Activated CD8-positive, alpha-beta T cell treated with anti-CD3 and anti-CD28 coated beads, Interleukin-2, amount 10 ng/mL, durations not matched to agents 7 days and 5 days (primary cell): Measurements from ENCODE around the gene DNAAF1. TPM values are rescaled to one million over a fixed set of nuclear protein-coding genes. Genes with fewer than 3 reads are reported as not detected.
"Not testable (repeated sequence)": the region's sequence is repeated elsewhere in the genome, so short reads cannot be mapped to it uniquely, and the experiment has no call there.

Experiments used
- ATAC-seq: fragments of 150-1000 bp; cut with Tn5 transposase; one replicate; pipeline ENCODE4 v1.10.0; 2021; ENCODE audit warnings: moderate library complexity
- CTCF ChIA-PET: fragments of 350-600 bp; sonication (Branson Sonifier 250); formaldehyde crosslinking; loops from one replicate; lab custom pipeline; 2021; ENCODE audit warnings: antibody characterized with exemption; lab: Charles Lee
- POLR2A ChIA-PET: fragments of 350-600 bp; sonication (Branson Sonifier 250); formaldehyde crosslinking; loops from one replicate; lab custom pipeline; 2021; ENCODE audit warnings: antibody characterized with exemption; lab: Charles Lee
- DNase-seq: peaks from one replicate; pipeline ENCODE4 v3.0.0-alpha.2; 2020
- H3K27ac Mint-ChIP-seq: one replicate; pipeline ENCODE4 v1.8.0; 2021; ENCODE audit warnings: mild to moderate bottlenecking, mixed read lengths
- H3K27me3 Mint-ChIP-seq: one replicate; pipeline ENCODE4 v1.8.0; 2021; ENCODE audit warnings: low read depth, mixed read lengths
- H3K36me3 Mint-ChIP-seq: one replicate; pipeline ENCODE4 v1.8.0; 2021; ENCODE audit warnings: low read depth, mixed read lengths
- H3K4me1 Mint-ChIP-seq: one replicate; pipeline ENCODE4 v1.8.0; 2021; ENCODE audit warnings: low read depth, mixed read lengths
- H3K4me3 Mint-ChIP-seq: one replicate; pipeline ENCODE4 v1.8.0; 2021; ENCODE audit warnings: mild to moderate bottlenecking, mixed read lengths
- H3K9me3 Mint-ChIP-seq: one replicate; pipeline ENCODE4 v1.8.0; 2022; ENCODE audit warnings: mixed read lengths; ENCODE audit not compliant: insufficient read depth
- total RNA-seq, 2 experiments: library from RNA; stranded (reverse); gene quantifications; one replicate each; pipeline ENCODE4 v1.2.3, GENCODE V29; 2021

The DNAAF1 gene
- total RNA-seq, 2 experiments from 2014 or later: not detected

DNA sequence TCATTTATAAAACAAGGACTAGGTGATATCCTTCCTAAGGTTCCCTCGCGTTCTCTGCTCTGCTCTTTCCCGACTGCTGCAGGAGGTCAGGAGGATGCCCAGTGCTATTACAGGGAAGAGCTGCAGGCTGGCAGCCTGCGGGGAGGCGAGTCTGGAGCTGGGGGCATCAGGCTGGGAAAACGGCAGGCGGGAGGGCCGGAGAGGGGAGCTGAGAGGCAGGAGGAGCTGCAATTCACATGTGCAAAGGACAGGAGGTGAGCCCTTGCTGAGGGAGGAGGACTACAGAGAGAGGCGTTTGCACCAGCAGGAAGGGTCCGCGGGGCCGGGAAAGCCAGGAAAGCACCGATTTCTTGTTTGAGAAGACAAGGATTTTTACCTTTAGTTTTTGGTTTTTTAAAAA lies 54.0 kb downstream of the DNAAF1 start:
- Mint-ChIP-seq H3K27me3 (peaks cover 2% of the 10 kb centered on the region), H3K9me3 (no peaks in the 10 kb centered on the region), H3K4me1 (peaks cover 7% of the 10 kb centered on the region), H3K36me3 (no peaks in the 10 kb centered on the region), H3K27ac (no peak overlapping the region), H3K4me3 (no peak overlapping the region)
- DNase-seq (no peak), ATAC-seq (no peak)
- ChIA-PET CTCF (no interaction called here), POLR2A (no interaction called here)

GRCh38 chr16:84199861-84200260 lies 54.8 kb downstream of the DNAAF1 start:
- ChIA-PET CTCF (interaction anchor here (1.3 kb wide), 1 partner anchor 13 kb away, joined by 4 read pairs; the partner anchor contains the start of gene TAF1C), POLR2A (no interaction called here)
- no peaks in the 10 kb centered on the region for H3K9me3 Mint-ChIP-seq
- no peak overlapping the region for H3K27ac Mint-ChIP-seq
- no peak overlapping the region for H3K4me3 Mint-ChIP-seq
- no peaks in the 10 kb centered on the region for H3K4me1 Mint-ChIP-seq
- ATAC-seq (no peak), DNase-seq (no peak)
- peaks cover 2% of the 10 kb centered on the region for H3K27me3 Mint-ChIP-seq
- no peaks in the 10 kb centered on the region for H3K36me3 Mint-ChIP-seq

DNA sequence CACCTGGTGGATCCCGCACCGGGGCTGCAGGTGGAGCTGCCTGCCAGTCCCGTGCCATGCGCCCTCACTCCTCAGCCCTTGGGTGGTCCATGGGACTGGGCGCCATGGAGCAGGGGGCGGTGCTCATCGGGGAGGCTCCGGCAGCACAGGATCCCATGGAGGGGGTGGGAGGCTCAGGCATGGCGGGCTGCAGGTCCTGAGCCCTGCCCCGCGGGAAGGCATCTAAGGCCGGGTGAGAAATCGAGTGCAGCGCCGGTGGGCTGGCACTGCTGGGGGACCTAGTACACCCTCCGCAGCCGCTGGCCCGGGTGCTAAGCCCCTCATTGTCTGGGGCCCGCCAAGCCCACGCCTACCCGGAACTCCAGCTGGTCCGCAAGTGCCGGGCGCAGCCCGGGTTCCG lies 59.4 kb downstream of the DNAAF1 start:
- CTCF ChIA-PET, H3K36me3 Mint-ChIP-seq, H3K4me1 Mint-ChIP-seq, POLR2A ChIA-PET, H3K27me3 Mint-ChIP-seq, H3K9me3 Mint-ChIP-seq, DNase-seq, H3K27ac Mint-ChIP-seq, ATAC-seq, H3K4me3 Mint-ChIP-seq: not testable (repeated sequence)

- CTCF ChIA-PET, DNase-seq, H3K4me3 Mint-ChIP-seq, POLR2A ChIA-PET, H3K9me3 Mint-ChIP-seq, ATAC-seq, H3K36me3 Mint-ChIP-seq, H3K27ac Mint-ChIP-seq, H3K4me1 Mint-ChIP-seq, H3K27me3 Mint-ChIP-seq: not testable (repeated sequence)
These were observed 60.0 kb downstream of the DNAAF1 start for GRCh38 chr16:84205123-84205522.

DNA sequence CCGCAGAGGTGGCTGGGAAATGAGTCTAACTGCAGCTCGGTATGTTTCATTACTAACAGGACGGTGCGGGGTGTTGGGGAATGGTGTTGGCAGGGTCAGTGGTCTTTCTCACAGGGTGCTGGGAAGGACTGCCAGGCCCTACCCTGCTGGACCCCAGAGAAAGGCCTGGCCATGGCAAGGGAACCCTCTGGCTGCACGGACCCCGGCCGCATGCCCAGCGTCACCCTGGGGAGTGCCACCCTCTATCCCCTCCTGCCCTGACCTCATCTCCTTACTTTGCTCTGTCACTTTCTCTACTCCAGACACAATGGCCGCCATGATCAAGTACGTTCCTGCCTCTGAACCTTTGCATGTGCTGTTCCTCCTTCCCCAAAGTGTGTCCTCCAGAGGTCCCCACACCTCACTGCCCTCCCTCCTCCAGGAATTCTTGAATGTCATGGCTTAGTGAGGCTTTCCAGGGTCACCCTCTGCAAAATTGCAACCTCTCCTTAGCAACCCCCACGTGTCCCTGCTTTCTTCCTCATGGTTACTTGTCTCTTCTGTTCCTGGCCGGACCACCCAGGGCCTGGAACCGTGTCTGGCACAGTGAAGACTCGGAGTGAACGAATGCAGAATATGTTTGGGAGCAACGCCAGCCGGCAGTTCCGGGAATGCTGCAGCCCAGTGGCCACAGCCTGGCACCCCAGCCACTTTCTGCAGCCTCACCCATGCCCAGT lies 61.0 kb downstream of the DNAAF1 start:
- H3K36me3 Mint-ChIP-seq: no peaks in the 10 kb centered on the region
- DNase-seq (no peak), ATAC-seq (no peak)
- no peaks in the 10 kb centered on the region for H3K9me3 Mint-ChIP-seq
- H3K4me1 Mint-ChIP-seq: no peaks in the 10 kb centered on the region
- no peak overlapping the region for H3K27ac Mint-ChIP-seq
- H3K27me3 Mint-ChIP-seq: no peaks in the 10 kb centered on the region
- H3K4me3 Mint-ChIP-seq: no peak overlapping the region
- POLR2A ChIA-PET: no interaction called here
- CTCF ChIA-PET: no interaction called here

DNA sequence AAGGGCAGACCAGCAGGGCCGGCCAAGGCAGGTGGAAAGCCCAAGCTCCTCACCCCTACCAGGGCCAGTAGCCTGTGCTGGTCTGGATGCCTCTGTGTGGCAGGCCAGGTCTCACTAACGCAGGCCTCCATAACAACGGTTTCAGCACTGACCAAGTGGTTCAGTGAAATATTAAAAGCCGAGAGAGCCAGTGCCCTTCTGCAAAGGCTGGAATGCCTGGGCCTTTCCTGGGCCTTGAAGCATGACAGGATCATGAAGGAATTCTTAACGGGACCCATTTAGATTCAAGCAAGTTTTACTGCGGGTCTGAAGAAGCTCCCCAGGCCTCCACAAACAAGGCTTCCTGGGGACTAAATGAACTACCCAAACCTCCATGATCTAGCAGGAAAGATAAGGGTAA lies 62.1 kb downstream of the DNAAF1 start:
- Mint-ChIP-seq H3K27me3 (no peaks in the 10 kb centered on the region), H3K27ac (no peak overlapping the region), H3K4me3 (no peak overlapping the region), H3K9me3 (no peaks in the 10 kb centered on the region), H3K36me3 (no peaks in the 10 kb centered on the region), H3K4me1 (no peaks in the 10 kb centered on the region)
- ChIA-PET POLR2A (interaction anchor here (0.8 kb wide), 1 partner anchor 12 kb away, joined by 4 read pairs; no protein-coding TSS in a partner anchor), CTCF (no interaction called here)
- DNase-seq (no peak), ATAC-seq (no peak)

GRCh38 chr16:84207879-84208278 lies 62.8 kb downstream of the DNAAF1 start:
- no peak overlapping the region for H3K4me3 Mint-ChIP-seq
- DNase-seq: no peak
- no peaks in the 10 kb centered on the region for H3K36me3 Mint-ChIP-seq
- no peaks in the 10 kb centered on the region for H3K9me3 Mint-ChIP-seq
- H3K4me1 Mint-ChIP-seq: no peaks in the 10 kb centered on the region
- ChIA-PET POLR2A (interaction anchor here (0.8 kb wide), 1 partner anchor 13 kb away, joined by 4 read pairs; no protein-coding TSS in a partner anchor), CTCF (no interaction called here)
- no peak overlapping the region for H3K27ac Mint-ChIP-seq
- no peak for ATAC-seq
- no peaks in the 10 kb centered on the region for H3K27me3 Mint-ChIP-seq

GRCh38 chr16:84209989-84210388 lies 64.9 kb downstream of the DNAAF1 start:
- CTCF ChIA-PET: interaction anchor here (0.9 kb wide), 1 partner anchor 35 kb away, joined by 3 read pairs; no protein-coding TSS in a partner anchor
- DNase-seq: no peak
- Mint-ChIP-seq H3K27me3 (no peaks in the 10 kb centered on the region), H3K36me3 (no peaks in the 10 kb centered on the region), H3K4me1 (no peaks in the 10 kb centered on the region), H3K4me3 (no peak overlapping the region), H3K9me3 (no peaks in the 10 kb centered on the region), H3K27ac (no peak overlapping the region)
- ATAC-seq: no peak
- POLR2A ChIA-PET: no interaction called here

- no peak overlapping the region for H3K27ac Mint-ChIP-seq
- ChIA-PET CTCF (interaction anchor here (1.2 kb wide), 1 partner anchor 25 kb away, joined by 3 read pairs; the partner anchor contains the start of gene TAF1C), POLR2A (no interaction called here)
- H3K4me3 Mint-ChIP-seq: no peak overlapping the region
- DNase-seq: no peak
- no peak for ATAC-seq
- H3K27me3 Mint-ChIP-seq: peaks cover 2% of the 10 kb centered on the region
- H3K36me3 Mint-ChIP-seq: no peaks in the 10 kb centered on the region
- H3K4me1 Mint-ChIP-seq: no peaks in the 10 kb centered on the region
- no peaks in the 10 kb centered on the region for H3K9me3 Mint-ChIP-seq
These were observed 67.0 kb downstream of the DNAAF1 start for GRCh38 chr16:84212154-84212553.

DNA sequence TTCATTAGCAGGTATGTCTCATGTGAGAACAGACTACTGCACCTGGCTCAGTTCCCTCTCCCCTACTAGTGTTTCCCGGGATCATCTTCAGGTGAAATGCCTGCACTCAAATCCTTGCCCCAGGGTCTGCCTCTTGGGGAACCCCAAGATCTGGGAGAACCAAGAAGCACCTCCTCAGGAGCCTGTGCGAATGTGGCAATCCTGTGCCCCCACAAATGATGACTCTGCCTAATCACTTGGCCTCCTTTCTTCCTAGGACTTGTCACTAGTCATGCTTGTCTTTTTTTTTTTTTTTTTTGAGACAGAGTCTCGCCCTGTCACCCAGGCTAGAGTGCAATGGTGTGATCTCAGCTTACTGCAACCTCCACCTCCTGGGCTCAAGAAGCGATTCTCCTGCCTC lies 67.5 kb downstream of the DNAAF1 start:
- no peak for DNase-seq
- H3K4me3 Mint-ChIP-seq: no peak overlapping the region
- ChIA-PET CTCF (no interaction called here), POLR2A (no interaction called here)
- no peak overlapping the region for H3K27ac Mint-ChIP-seq
- peaks cover 2% of the 10 kb centered on the region for H3K27me3 Mint-ChIP-seq
- no peaks in the 10 kb centered on the region for H3K4me1 Mint-ChIP-seq
- ATAC-seq: no peak
- H3K9me3 Mint-ChIP-seq: no peaks in the 10 kb centered on the region
- no peaks in the 10 kb centered on the region for H3K36me3 Mint-ChIP-seq

GRCh38 chr16:84214451-84215066 lies 69.5 kb downstream of the DNAAF1 start:
- DNase-seq (no peak), ATAC-seq (no peak)
- ChIA-PET CTCF (no interaction called here), POLR2A (no interaction called here)
- no peaks in the 10 kb centered on the region for H3K36me3 Mint-ChIP-seq
- no peak overlapping the region for H3K27ac Mint-ChIP-seq
- no peaks in the 10 kb centered on the region for H3K4me1 Mint-ChIP-seq
- peaks cover 2% of the 10 kb centered on the region for H3K27me3 Mint-ChIP-seq
- no peaks in the 10 kb centered on the region for H3K9me3 Mint-ChIP-seq
- H3K4me3 Mint-ChIP-seq: no peak overlapping the region

DNA sequence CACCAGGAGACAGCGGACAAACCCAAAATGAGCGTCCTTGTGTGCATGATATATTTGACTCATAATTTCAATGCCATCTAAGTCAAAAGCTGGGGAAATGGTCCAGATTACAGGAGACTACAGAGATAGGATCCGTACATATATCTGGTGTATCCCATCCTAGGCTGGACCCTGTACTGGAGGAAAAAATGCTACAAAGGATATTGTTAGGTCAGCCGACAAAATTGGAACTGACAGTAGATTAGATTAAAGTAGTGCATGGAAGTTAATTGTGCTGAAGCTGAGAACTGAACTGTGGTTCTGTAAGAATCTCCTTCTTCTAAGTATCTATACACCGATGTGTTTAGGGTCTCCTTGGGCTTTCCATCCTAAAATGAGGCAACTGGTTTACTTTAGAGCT lies 70.4 kb downstream of the DNAAF1 start:
- ChIA-PET CTCF (no interaction called here), POLR2A (no interaction called here)
- Mint-ChIP-seq H3K4me3 (no peak overlapping the region), H3K4me1 (no peaks in the 10 kb centered on the region), H3K27me3 (peaks cover 2% of the 10 kb centered on the region), H3K27ac (no peak overlapping the region), H3K9me3 (no peaks in the 10 kb centered on the region), H3K36me3 (no peaks in the 10 kb centered on the region)
- no peak for DNase-seq
- no peak for ATAC-seq
